Liver (tissue), 9 donors: ENCODE data around the gene B4GALT2. TPM values are rescaled to one million over a fixed set of nuclear protein-coding genes. Genes with fewer than 3 reads are reported as not detected.
A peak's percentile ranks its signal among the peaks of the same experiment; 100 is the strongest.

Source experiments
- DNase-seq: peaks from one replicate; pipeline ENCODE4 v3.0.0-alpha.2; 2017; ENCODE audit warnings: low spot score
- H3K27ac ChIP-seq, 2 donors: one replicate each; pipeline ENCODE4 v1.7.0; 2013; ENCODE audit warnings: inconsistent platforms in 2 of 2, low read length in 2 of 2, control low read depth in 1 of 2, low read depth in 1 of 2, mild to moderate bottlenecking in 1 of 2
- H3K27me3 ChIP-seq, 4 donors: one replicate each; pipeline versions ENCODE4 v1.6.1 to v1.7.0; 2013; ENCODE audit warnings: low read length in 3 of 4, inconsistent platforms in 1 of 4, mild to moderate bottlenecking in 1 of 4, moderate library complexity in 1 of 4; ENCODE audit not compliant: control insufficient read depth in 4 of 4, insufficient read depth in 4 of 4
- H3K36me3 ChIP-seq, 4 donors: one replicate each; pipeline versions ENCODE4 v1.6.1 to v1.7.0; 2013; ENCODE audit warnings: low read length in 3 of 4, mild to moderate bottlenecking in 3 of 4, low read depth in 1 of 4, moderate library complexity in 1 of 4; ENCODE audit not compliant: control insufficient read depth in 4 of 4, insufficient read depth in 3 of 4
- H3K4me1 ChIP-seq, 4 donors: one replicate each; pipeline versions ENCODE4 v1.6.1 to v1.7.0; 2013; ENCODE audit warnings: low read length in 3 of 4, mild to moderate bottlenecking in 3 of 4, moderate library complexity in 1 of 4; ENCODE audit not compliant: control insufficient read depth in 4 of 4, insufficient read depth in 4 of 4
- H3K4me3 ChIP-seq, 3 donors: one replicate each; pipeline versions ENCODE4 v1.6.1 to v1.7.0; 2013; ENCODE audit warnings: low read length in 3 of 3, control low read depth in 1 of 3, low read depth in 1 of 3, mild to moderate bottlenecking in 1 of 3
- H3K9ac ChIP-seq, 2 donors: one replicate each; pipeline ENCODE4 v1.7.0; 2013; ENCODE audit warnings: low read length in 2 of 2, mild to moderate bottlenecking in 2 of 2, moderate library complexity in 2 of 2, control low read depth in 1 of 2, low read depth in 1 of 2
- H3K9me3 ChIP-seq, 4 donors: one replicate each; pipeline versions ENCODE4 v1.6.1 to v1.7.0; 2013; ENCODE audit warnings: low read length in 3 of 4; ENCODE audit not compliant: control insufficient read depth in 4 of 4
- EGR1 ChIP-seq, 2 donors: IDR thresholded peaks; 2 replicates each; pipeline ENCODE4 v1.6.1; 2016 to 2018; ENCODE audit warnings: antibody characterized with exemption in 2 of 2, low read depth in 2 of 2
- FOXA1 ChIP-seq: IDR thresholded peaks from 2 replicates; pipeline ENCODE4 v1.6.1; 2016; ENCODE audit warnings: antibody characterized with exemption
- FOXA2 ChIP-seq: IDR thresholded peaks from 2 replicates; pipeline ENCODE4 v1.6.1; 2016; ENCODE audit warnings: antibody characterized with exemption
- GABPA ChIP-seq, 2 donors: IDR thresholded peaks in 1 of 2; conservative IDR thresholded peaks in 1 of 2; 2 replicates each; pipeline ENCODE4 v1.6.1; 2016; ENCODE audit warnings: antibody characterized with exemption in 2 of 2, mild to moderate bottlenecking in 1 of 2, moderate library complexity in 1 of 2
- HNF4A ChIP-seq, 2 donors: conservative IDR thresholded peaks; 2 replicates each; pipeline ENCODE4 v1.6.1; 2016; ENCODE audit warnings: antibody characterized with exemption in 2 of 2, mild to moderate bottlenecking in 2 of 2
- HNF4G ChIP-seq: IDR thresholded peaks from 2 replicates; pipeline ENCODE4 v1.6.1; 2016; ENCODE audit warnings: antibody characterized with exemption
- JUND ChIP-seq, 2 donors: IDR thresholded peaks; 2 replicates each; pipeline ENCODE4 v1.6.1; 2016; ENCODE audit warnings: antibody characterized with exemption in 2 of 2
- NR2F2 ChIP-seq: IDR thresholded peaks from 2 replicates; pipeline ENCODE4 v1.6.1; 2016; ENCODE audit warnings: antibody characterized with exemption
- RAD21 ChIP-seq, 2 donors: IDR thresholded peaks; 2 replicates each; pipeline ENCODE4 v1.6.1; 2016; ENCODE audit warnings: antibody characterized with exemption in 2 of 2, mild to moderate bottlenecking in 2 of 2
- RXRA ChIP-seq, 2 donors: IDR thresholded peaks; 2 replicates each; pipeline ENCODE4 v1.6.1; 2017 to 2018; ENCODE audit warnings: antibody characterized with exemption in 2 of 2, mild to moderate bottlenecking in 1 of 2
- TAF1 ChIP-seq: conservative IDR thresholded peaks from 2 replicates; pipeline ENCODE4 v1.6.1; 2016; ENCODE audit warnings: antibody characterized with exemption, mild to moderate bottlenecking
- YY1 ChIP-seq: IDR thresholded peaks from 2 replicates; pipeline ENCODE4 v1.6.1; 2016; ENCODE audit warnings: antibody characterized with exemption, mild to moderate bottlenecking
- WGBS: extraction: QIAGEN DNeasy Blood & Tissue Kit; methylation state at CpG from one replicate; pipeline ENCODE4 v1.1.7; 2013; 5-methylcytosine and 5-hydroxymethylcytosine counted together
- polyA plus RNA-seq, 2 donors: library from polyadenylated mRNA; stranded (reverse) in 1 of 2; unstranded in 1 of 2; fragments of 200-250 nt in 1 of 2; fragments of >200 nt in 1 of 2; fragmentation: Nextera tagmentation in 1 of 2; extraction: Ambion mirVana in 1 of 2; gene quantifications; one replicate each; pipeline versions ENCODE4 v1.2.1 to v1.2.3, GENCODE V29; 2013 to 2015
- total RNA-seq, 2 donors: library from RNA; depleted of rRNA; stranded (reverse); fragments of >200 nt; gene quantifications; one replicate each; pipeline ENCODE4 v1.2.3, GENCODE V29; 2014
- TF ChIP-seq, protein P1 (sequence below): IDR thresholded peaks from 2 replicates; pipeline ENCODE4 v1.6.1; 2016; ENCODE audit warnings: antibody characterized with exemption
- TF ChIP-seq, protein P2 (sequence below): IDR thresholded peaks from 2 replicates; pipeline ENCODE4 v1.6.1; 2016; ENCODE audit warnings: antibody characterized with exemption, mild to moderate bottlenecking
- TF ChIP-seq, protein P3 (sequence below): IDR thresholded peaks from 2 replicates; pipeline ENCODE4 v1.6.1; 2016; ENCODE audit warnings: antibody characterized with exemption
- donor health status: healthy.
- donor health status: healthy.
- donor health status: healthy.
- donor health status: healthy.
- donor health status: healthy.

B4GALT2 gene
- total and polyA plus RNA-seq, 4 donors, result 2.9 to 31.5 (median 16.1) TPM

DNA sequence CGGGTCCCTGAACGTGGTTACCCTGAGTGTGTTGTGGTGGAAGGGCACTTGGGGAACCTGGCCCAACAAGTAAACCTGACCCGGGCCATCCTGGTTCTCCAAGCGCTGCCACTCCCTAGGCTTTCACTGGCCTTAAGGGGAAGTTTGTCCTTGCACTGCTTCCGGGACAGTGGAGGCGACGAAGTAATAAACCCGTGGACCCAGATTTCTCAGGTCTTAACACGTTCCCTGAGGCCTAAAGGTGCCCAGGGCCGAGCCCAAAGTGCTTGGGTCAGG is 12.1 kb downstream of the B4GALT2 start:
- H3K9ac ChIP-seq, result peak overlapping the region in 1 of 2 donors; percentile 21
- no peaks in the 10 kb centered on the region for H3K36me3 ChIP-seq
- no peak for DNase-seq
- peak overlapping the region; percentile 45 to 77 for H3K27ac ChIP-seq
- H3K4me3 ChIP-seq, result peak overlapping the region; percentile 56 to 67 (median 59)
- TF ChIP-seq FOXA2 (no peak), RXRA (IDR thresholded peaks at IDR 0.05) (no peak), JUND (IDR thresholded peaks at IDR 0.05) (no peak), HNF4A (conservative IDR thresholded peaks at IDR 0.05) (no peak), HNF4G (no peak), TAF1 (no peak), EGR1 (IDR thresholded peaks at IDR 0.05; ENCODE audit: low read depth in 2 of 2) (no peak), FOXA1 (no peak), NR2F2 (no peak)
- TF ChIP-seq, protein P1, sequence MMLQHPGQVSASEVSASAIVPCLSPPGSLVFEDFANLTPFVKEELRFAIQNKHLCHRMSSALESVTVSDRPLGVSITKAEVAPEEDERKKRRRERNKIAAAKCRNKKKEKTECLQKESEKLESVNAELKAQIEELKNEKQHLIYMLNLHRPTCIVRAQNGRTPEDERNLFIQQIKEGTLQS, result no peak
- TF ChIP-seq, protein P2, sequence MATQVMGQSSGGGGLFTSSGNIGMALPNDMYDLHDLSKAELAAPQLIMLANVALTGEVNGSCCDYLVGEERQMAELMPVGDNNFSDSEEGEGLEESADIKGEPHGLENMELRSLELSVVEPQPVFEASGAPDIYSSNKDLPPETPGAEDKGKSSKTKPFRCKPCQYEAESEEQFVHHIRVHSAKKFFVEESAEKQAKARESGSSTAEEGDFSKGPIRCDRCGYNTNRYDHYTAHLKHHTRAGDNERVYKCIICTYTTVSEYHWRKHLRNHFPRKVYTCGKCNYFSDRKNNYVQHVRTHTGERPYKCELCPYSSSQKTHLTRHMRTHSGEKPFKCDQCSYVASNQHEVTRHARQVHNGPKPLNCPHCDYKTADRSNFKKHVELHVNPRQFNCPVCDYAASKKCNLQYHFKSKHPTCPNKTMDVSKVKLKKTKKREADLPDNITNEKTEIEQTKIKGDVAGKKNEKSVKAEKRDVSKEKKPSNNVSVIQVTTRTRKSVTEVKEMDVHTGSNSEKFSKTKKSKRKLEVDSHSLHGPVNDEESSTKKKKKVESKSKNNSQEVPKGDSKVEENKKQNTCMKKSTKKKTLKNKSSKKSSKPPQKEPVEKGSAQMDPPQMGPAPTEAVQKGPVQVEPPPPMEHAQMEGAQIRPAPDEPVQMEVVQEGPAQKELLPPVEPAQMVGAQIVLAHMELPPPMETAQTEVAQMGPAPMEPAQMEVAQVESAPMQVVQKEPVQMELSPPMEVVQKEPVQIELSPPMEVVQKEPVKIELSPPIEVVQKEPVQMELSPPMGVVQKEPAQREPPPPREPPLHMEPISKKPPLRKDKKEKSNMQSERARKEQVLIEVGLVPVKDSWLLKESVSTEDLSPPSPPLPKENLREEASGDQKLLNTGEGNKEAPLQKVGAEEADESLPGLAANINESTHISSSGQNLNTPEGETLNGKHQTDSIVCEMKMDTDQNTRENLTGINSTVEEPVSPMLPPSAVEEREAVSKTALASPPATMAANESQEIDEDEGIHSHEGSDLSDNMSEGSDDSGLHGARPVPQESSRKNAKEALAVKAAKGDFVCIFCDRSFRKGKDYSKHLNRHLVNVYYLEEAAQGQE, result no peak
- H3K4me1 ChIP-seq, result peaks cover 0 to 16% (median 7%) of the 10 kb centered on the region in 4 donors
- no peaks in the 10 kb centered on the region for H3K27me3 ChIP-seq
- 2% methylated on average over 10 of the region's 10 CpGs for WGBS
- no peaks in the 10 kb centered on the region for H3K9me3 ChIP-seq

DNA sequence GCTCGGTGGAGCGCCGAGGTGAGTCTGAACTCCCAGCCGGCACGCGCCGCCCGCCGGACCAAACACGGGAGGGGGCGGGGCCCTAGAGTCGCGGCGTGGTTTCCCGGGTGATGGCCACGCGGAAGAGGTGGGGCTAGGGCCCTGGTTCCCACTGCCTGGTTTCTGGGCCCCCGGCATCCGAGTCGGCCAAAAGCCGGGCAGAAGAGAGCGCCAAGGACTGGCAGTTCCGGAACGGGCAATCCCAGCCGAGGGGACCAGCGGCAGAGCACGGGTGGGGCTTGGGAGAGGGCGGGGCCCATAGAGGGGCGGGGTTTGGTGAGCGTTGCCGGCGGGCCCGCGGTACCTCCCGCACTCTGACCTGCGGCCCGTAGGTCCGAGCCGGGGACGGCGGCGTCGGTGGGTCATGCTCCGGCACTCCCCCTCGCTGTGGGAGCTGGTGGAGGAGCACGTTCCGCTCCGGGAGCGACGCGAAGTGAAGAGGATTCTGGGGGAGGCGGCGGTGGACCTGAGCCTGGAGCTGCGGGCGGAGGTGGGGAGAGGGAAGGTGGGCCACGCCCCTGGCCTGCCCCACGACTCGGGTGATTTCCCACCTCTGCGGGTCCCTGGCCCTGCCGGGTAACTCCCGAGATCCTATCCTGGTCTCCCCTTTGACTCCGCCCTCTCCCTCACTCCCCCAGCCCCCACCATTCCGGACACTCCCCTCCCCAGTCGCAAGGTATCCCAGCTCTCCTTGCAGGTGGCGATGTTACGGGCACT is 12.6 kb downstream of the B4GALT2 start, which contains the start of gene CCDC24:
Gene CCDC24 (plus strand): TSS at position 124 of the 756 bp plus-strand sequence. CDS start 280 bp downstream, at position 404.
- Histone ChIP-seq H3K36me3 (no peaks in the 10 kb centered on the region), H3K27me3 (no peaks in the 10 kb centered on the region), H3K27ac (peak within 1 kb of the TSS; percentile 45 to 77), H3K4me3 (peak within 1 kb of the TSS; percentile 56 to 67 (median 59)), H3K9me3 (no peaks in the 10 kb centered on the region), H3K9ac (peak within 1 kb of the TSS in 1 of 2 donors; percentile 21), H3K4me1 (peaks cover 0 to 16% (median 7%) of the 10 kb centered on the region in 4 donors)
- peak; percentile 86 for DNase-seq
- TF ChIP-seq RAD21 (IDR thresholded peaks at IDR 0.05), result no peak
- TF ChIP-seq, protein P2, result peak; percentile 35
- TF ChIP-seq GABPA (IDR thresholded peaks at IDR 0.05 in 1 of 2, conservative IDR thresholded peaks at IDR 0.05 in 1 of 2), result peak in 1 of 2 donors; percentile 75
- TF ChIP-seq, protein P3, sequence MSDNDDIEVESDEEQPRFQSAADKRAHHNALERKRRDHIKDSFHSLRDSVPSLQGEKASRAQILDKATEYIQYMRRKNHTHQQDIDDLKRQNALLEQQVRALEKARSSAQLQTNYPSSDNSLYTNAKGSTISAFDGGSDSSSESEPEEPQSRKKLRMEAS, result no peak
- TF ChIP-seq YY1, result peak; percentile 47
- TF ChIP-seq EGR1 (IDR thresholded peaks at IDR 0.05; ENCODE audit: low read depth in 2 of 2), result peak in 1 of 2 donors; percentile 6
- TF ChIP-seq JUND (IDR thresholded peaks at IDR 0.05), result peak in 1 of 2 donors; percentile 16
- peak; percentile 25 to 40 for TF ChIP-seq HNF4A (conservative IDR thresholded peaks at IDR 0.05)
- peak; percentile 67 to 71 for TF ChIP-seq RXRA (IDR thresholded peaks at IDR 0.05)
- 1% methylated on average over 66 of the region's 66 CpGs for WGBS
